Thoracic aorta (tissue), 2 donors: Measurements from ENCODE around the gene TSFM. TPM values are rescaled to one million over a fixed set of nuclear protein-coding genes. Genes with fewer than 3 reads are reported as not detected.

Experiments
- ATAC-seq: fragments of 150-250 bp; one replicate; pipeline ENCODE4 v1.8.0; 2017; ENCODE audit warnings: low read depth; ENCODE audit not compliant: insufficient number of reproducible peaks, low FRiP score
- DNase-seq: peaks from one replicate; pipeline ENCODE4 v3.0.0-alpha.2; 2020; ENCODE audit warnings: low spot score
- H3K27ac ChIP-seq, 2 donors: fragments of 200-600 bp; sonication (generic); 1 replicate in 1 of 2; 2 replicates in 1 of 2; pipeline ENCODE4 v1.5.1; 2016; ENCODE audit warnings: mild to moderate bottlenecking in 2 of 2, moderate library complexity in 2 of 2
- H3K27me3 ChIP-seq: fragments of 200-600 bp; sonication (generic); replicated peaks from 2 replicates; pipeline ENCODE4 v1.6.0; 2016; ENCODE audit warnings: mild to moderate bottlenecking; ENCODE audit not compliant: insufficient read depth
- H3K36me3 ChIP-seq: fragments of 200-600 bp; sonication (generic); one replicate; pipeline ENCODE4 v1.5.1; 2016
- H3K4me1 ChIP-seq, 2 donors: fragments of 200-600 bp; sonication (generic); 1 replicate in 1 of 2; 2 replicates in 1 of 2; pipeline versions ENCODE4 v1.5.1 to v1.6.0; 2016; ENCODE audit warnings: low read depth in 2 of 2, mild to moderate bottlenecking in 1 of 2; ENCODE audit not compliant: control insufficient read depth in 1 of 2
- H3K4me3 ChIP-seq: fragments of 200-600 bp; sonication (generic); 2 replicates; pipeline ENCODE4 v1.5.1; 2016; ENCODE audit warnings: mild to moderate bottlenecking
- H3K9me3 ChIP-seq: fragments of 200-600 bp; sonication (generic); 2 replicates; pipeline ENCODE4 v1.5.1; 2016
- total RNA-seq, 2 donors: library from RNA; depleted of rRNA; stranded (reverse); fragments of >200 nt; gene quantifications; one replicate each; pipeline versions ENCODE4 v1.1.0 to v1.2.3, GENCODE V29; 2016
- TF ChIP-seq, protein P1 (sequence below): fragments of 200-600 bp; sonication (generic); IDR thresholded peaks from one replicate; pipeline ENCODE4 v1.5.1; 2019; ENCODE audit warnings: antibody characterized with exemption

TSFM gene
- total RNA-seq, 2 donors from 2014 or later: 15.4 to 19.3 TPM

DNA sequence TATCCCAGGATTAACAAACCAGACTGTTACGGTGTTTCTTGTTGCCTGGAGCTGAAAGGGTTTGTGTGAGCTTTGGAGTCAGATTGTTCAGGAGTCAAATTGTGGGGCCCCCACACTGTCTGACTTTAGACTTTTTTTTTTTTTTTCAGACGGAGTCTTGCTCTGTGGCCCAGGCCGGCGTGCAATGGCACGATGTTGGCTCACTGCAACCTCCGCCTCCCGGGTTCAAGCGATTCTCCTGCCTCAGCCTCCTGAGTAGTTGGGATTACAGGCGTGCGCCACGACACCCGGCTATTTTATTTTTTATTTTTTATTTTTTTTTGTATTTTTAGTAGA lies 847 bp downstream of the TSFM start:
- TF ChIP-seq, protein P1, sequence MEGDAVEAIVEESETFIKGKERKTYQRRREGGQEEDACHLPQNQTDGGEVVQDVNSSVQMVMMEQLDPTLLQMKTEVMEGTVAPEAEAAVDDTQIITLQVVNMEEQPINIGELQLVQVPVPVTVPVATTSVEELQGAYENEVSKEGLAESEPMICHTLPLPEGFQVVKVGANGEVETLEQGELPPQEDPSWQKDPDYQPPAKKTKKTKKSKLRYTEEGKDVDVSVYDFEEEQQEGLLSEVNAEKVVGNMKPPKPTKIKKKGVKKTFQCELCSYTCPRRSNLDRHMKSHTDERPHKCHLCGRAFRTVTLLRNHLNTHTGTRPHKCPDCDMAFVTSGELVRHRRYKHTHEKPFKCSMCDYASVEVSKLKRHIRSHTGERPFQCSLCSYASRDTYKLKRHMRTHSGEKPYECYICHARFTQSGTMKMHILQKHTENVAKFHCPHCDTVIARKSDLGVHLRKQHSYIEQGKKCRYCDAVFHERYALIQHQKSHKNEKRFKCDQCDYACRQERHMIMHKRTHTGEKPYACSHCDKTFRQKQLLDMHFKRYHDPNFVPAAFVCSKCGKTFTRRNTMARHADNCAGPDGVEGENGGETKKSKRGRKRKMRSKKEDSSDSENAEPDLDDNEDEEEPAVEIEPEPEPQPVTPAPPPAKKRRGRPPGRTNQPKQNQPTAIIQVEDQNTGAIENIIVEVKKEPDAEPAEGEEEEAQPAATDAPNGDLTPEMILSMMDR: no peak
- Histone ChIP-seq H3K36me3 (peaks cover 17% of the 10 kb centered on the region), H3K27me3 (no peaks in the 10 kb centered on the region), H3K9me3 (no peaks in the 10 kb centered on the region), H3K4me1 (peaks cover 12 to 17% of the 10 kb centered on the region in 2 donors), H3K27ac (no peak overlapping the region), H3K4me3 (peak overlapping the region; percentile 98)
- DNase-seq: no peak
- no peak for ATAC-seq

DNA sequence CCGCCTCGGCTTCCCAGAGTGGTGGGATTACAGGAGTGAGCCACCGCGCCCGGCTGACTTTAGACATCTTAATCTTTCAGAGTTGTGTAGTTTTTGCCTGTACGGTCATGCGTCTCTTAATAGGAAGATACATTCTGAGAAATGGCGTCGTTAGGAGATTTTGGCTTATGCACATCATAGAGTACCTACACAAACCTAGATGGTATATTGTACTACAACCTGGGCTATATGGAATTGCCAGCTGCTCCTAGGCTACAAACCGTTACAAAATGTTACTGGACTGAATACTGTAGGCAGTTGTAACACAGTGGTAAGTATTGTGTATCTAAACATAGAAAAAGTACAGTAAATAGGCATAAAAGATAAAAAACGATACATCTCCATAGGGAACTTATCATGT lies 1.3 kb downstream of the TSFM start:
- TF ChIP-seq, protein P1: no peak
- H3K27me3 ChIP-seq: no peaks in the 10 kb centered on the region
- H3K4me3 ChIP-seq: no peak overlapping the region
- H3K36me3 ChIP-seq: peaks cover 17% of the 10 kb centered on the region
- no peak overlapping the region for H3K27ac ChIP-seq
- H3K4me1 ChIP-seq: peaks cover 12 to 17% of the 10 kb centered on the region in 2 donors
- ATAC-seq (no peak), DNase-seq (no peak)
- no peaks in the 10 kb centered on the region for H3K9me3 ChIP-seq

DNA sequence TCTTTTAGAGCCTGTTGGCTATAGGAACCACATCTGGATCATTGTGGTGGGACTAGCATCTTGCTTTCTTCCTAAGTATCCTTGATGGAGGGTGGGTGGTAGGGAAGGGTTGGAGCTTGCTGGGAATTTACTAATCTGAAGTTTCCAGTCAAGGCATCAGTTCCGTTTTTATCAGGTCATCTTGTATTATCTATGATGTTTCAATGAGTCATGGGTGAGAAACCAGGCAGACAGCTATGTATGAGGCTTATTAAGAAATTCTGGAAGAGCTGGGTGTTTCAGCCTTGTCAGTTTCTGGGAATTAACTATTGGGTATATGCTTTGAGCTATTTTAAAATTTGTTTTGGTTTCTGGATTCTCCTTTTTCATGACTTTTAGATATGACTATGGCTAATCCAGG lies 11.3 kb downstream of the TSFM start:
- DNase-seq (no peak), ATAC-seq (no peak)
- Histone ChIP-seq H3K36me3 (peaks cover 26% of the 10 kb centered on the region), H3K4me3 (no peak overlapping the region), H3K9me3 (no peaks in the 10 kb centered on the region), H3K27ac (no peak overlapping the region), H3K4me1 (no peaks in the 10 kb centered on the region), H3K27me3 (no peaks in the 10 kb centered on the region)
- TF ChIP-seq, protein P1: no peak

DNA sequence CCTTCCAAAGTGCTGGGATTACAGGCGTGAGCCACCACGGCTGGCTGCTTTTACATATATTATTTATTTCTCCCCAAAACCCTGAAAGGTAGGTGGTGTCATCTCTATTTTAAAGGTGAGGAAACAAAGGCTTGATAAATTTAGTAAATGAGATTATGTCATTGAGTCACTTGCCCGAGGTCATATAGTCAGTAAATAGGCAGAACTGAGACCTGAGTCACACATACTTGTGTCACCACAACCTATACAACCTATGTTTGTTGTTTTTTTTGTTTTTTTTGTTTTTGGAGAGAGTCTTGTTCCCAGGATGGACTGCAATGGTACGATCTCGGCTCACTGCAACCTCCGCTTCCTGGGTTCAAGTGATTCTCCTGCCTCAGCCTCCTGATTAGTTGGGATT lies 12.8 kb downstream of the TSFM start:
- no peaks in the 10 kb centered on the region for H3K27me3 ChIP-seq
- H3K36me3 ChIP-seq: peaks cover 36% of the 10 kb centered on the region
- H3K9me3 ChIP-seq: no peaks in the 10 kb centered on the region
- no peak for DNase-seq
- H3K27ac ChIP-seq: no peak overlapping the region
- no peak for ATAC-seq
- no peak overlapping the region for H3K4me3 ChIP-seq
- TF ChIP-seq, protein P1: no peak
- no peaks in the 10 kb centered on the region for H3K4me1 ChIP-seq

DNA sequence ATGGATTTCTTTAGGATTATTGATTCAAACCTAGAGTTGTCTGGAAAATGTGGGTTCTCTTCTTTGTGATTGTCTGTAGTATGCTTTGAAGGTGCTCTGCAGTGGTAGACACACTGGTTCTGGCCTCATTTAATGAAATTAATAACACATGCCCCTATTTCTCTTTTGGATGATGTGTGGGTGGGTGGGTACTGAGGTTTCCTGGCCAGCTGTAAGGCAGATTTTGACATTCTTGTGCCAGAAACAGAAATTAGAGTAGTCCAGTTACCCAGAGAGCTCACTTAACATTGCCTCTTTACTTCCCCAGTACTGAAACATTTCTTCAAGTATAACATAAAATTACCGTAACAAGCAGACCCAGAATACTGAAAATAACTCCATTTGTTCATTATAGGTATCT lies 14.4 kb downstream of the TSFM start:
- no peak for DNase-seq
- Histone ChIP-seq H3K27ac (no peak overlapping the region), H3K4me1 (no peaks in the 10 kb centered on the region), H3K9me3 (no peaks in the 10 kb centered on the region), H3K36me3 (peaks cover 41% of the 10 kb centered on the region), H3K27me3 (no peaks in the 10 kb centered on the region), H3K4me3 (no peak overlapping the region)
- ATAC-seq: no peak
- TF ChIP-seq, protein P1: no peak
